Stimulated activated CD4-positive, alpha-beta T cell treated with anti-CD3 and anti-CD28 coated beads, Interleukin-12 subunit alpha, Interleukin-12 subunit beta, amount 100 ng/mL, for 24 hours (primary cell): ENCODE results near the gene IL25.
A peak's percentile ranks its signal among the peaks of the same experiment; 100 is the strongest.
"Not testable (repeated sequence)": the region's sequence is repeated elsewhere in the genome, so short reads cannot be mapped to it uniquely, and the experiment has no call there.

Source experiments
- DNase-seq, 2 experiments: peaks; one replicate each; pipeline ENCODE4 v3.0.0-alpha.2; 2020; ENCODE audit warnings: low read depth in 2 of 2

The IL25 gene

GRCh38 chr14:23375527-23376251 is 3.1 kb downstream of the IL25 start:
- no peak for DNase-seq

DNA sequence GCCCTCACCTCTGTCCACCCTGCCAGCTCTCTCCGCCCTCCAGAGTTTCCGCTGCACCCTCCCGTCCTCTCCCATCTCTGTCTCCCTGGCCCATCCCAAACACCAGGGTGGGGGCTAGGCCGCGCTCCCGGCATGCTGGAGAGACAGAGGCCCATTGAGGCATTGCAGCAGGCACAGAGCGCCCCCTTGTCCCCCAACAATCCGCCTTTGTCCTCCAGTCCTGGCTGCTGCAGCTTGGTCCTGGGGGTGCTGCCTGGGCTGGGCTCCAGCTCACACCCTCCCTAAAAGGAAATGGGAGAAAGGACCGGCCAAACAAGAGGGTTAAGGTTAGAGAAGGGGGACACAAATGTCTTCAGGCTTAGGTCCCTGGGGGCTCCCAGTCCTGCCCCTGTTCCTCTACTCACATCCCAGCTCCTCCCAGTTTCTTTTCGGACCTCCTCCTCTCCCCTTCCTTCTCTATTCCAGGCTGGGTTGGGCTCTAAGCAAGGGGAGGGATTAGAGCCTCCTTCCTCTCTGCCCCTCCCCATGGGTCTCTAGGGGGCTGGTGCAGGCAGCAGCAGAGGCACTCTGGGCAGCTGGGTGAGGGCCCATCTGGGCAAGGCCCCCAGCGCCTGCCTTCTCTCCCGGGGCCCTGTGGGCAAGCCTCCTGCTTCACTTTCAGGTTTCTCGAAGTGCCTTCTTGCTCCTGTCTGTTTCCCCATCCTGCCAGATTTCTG is 4.0 kb downstream of the IL25 start, which contains the start of gene CMTM5:
TSS of gene CMTM5 (plus strand) at position 565 of the 716 bp plus-strand sequence. CDS start 206 bp downstream, outside the sequence.
- DNase-seq = no peak

- DNase-seq = no peak
Measured at GRCh38 chr14:23377198-23377550, 4.6 kb downstream of the IL25 start.

DNA sequence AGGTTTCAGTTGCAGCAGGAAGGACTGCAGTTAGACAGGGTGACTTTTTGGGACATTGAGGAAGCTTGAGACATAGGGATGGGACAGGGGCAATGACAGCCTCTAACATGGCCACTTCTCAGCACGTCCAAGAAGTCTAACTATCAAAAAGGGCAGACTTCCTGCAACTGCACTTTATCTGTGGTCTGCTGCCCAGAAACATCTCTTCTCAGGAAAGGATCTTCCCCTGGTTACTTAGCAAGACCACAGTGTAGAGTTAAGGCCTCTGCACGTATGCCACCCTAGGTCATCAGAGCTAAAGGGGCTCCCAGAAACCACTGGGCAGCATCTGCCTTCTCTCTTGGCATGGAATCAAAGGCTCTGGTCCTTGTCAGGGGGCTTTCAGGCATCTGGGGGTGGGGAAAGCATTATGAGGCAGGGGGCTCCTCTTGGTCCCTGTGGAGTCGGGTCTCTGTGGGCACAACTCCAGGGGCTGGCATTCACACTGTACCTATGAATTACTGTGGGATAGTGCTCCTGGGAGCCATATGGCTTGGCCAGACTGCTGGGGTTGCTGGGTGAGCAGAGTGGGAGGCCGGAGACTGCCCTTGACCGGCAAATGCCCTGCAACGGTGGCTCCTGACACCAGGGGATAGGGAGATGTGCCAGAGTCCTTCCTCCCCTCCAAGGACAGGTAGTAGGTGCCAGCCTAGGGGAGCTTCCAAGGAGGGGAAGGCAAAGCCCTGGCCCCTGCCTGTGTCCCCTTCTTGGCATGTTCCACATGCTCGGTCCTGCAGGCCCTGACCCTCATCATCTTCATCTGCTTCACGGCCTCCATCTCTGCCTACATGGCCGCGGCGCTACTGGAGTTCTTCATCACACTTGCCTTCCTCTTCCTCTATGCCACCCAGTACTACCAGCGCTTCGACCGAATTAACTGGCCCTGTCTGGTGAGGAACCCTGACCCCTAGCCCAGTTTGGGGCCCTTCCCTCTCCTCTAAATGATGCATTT is 5.3 kb downstream of the IL25 start:
- no peak for DNase-seq

- no peak for DNase-seq
Measured at GRCh38 chr14:23378612-23379220, 6.1 kb downstream of the IL25 start.

DNA sequence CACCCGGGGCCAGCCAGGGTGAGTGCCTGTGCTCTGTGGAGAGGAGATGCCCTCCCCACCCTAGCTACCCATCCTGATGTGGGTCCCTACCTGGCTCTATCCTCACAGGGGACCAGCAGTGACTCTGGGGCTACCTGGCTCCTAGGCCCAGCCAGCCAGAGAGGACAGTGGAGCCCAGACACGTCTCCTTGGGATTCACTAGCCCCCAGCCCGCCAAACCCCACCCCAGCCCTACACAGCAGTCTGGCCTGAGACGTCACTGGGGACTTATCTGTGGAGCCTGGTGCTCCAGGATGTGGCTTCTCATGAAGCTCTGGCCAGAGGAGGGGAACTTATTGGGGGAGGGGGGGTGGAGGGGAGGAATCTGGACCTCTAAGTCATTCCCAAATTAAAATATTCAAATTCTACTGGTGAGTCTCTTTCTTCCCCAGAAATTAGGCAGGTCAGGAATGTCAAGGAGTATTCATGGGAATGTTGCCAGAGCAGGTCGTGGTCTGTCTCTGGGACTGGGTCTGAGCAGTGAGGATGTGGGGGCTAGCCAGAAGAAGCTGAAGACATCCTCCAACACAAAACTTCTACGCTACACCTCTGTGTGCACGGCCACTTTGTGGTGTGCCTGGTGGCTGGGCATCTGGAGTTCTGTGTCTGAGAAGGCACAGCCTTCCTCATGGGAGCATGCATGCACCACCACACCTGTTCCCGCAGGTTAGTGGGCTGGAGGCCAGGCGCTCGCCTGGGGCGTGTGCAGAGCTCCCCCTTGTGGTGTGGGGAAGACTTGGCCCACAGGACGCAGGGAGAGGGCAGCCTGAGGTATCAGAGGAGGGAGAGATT is 7.0 kb downstream of the IL25 start:
- DNase-seq = peak; percentile 29 to 48

DNA sequence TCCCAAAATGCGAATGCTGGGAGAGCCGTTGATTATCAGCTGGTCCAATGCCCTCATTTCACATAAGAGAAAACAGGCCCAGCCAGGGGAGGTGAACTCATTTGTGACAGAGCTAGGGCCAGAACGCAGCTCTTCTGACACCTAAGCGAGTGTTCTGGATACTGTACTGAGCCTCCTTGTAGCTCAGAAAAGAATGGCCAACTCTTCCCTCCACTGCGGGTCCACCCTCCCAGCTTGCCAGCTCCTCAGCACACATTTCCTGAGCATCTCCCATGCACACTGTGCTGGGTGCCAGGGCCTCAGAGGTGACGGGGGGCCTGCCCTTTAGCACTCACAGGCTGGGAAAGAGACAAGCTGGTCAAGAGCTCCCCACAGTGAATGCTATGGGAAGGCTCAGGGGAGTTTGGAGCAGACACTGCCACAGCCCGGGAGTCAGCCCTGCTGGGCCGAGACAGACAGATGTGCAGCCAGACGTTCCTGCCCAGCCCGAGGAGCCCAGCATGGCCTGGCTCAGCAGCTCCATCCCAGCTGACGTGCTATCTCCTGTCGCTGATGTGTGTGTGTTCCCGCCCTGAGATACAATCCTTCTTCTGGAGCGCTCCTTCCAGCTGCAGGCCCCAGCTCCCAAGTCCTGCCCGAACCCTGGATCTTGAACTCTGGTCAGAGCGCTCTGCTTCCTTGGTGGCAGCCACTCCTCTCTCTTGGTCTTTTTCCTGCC is 7.7 kb downstream of the IL25 start:
- no peak for DNase-seq

- no peak for DNase-seq
Measured at GRCh38 chr14:23380976-23381375, 8.4 kb downstream of the IL25 start.

GRCh38 chr14:23381871-23382270 is 9.3 kb downstream of the IL25 start:
- DNase-seq = no peak

DNA sequence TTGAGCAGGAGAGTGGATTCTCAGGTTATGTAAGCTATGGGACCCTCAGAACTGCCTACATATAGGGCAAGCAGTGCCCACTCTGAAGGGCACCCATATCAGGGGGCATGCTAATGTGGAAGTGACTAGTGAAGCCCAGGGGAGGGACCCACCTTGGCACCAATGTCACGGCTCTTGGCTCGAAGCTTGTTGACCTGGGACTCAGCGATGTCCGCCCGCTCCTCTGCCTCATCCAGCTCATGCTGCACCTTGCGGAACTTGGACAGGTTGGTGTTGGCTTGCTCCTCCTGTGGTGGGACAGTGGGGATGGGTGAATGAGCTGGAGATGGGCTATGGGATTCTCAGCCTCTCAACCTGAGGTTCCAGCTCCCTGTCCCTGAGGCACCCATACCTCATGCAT is 9.7 kb downstream of the IL25 start:
- DNase-seq = no peak

DNA sequence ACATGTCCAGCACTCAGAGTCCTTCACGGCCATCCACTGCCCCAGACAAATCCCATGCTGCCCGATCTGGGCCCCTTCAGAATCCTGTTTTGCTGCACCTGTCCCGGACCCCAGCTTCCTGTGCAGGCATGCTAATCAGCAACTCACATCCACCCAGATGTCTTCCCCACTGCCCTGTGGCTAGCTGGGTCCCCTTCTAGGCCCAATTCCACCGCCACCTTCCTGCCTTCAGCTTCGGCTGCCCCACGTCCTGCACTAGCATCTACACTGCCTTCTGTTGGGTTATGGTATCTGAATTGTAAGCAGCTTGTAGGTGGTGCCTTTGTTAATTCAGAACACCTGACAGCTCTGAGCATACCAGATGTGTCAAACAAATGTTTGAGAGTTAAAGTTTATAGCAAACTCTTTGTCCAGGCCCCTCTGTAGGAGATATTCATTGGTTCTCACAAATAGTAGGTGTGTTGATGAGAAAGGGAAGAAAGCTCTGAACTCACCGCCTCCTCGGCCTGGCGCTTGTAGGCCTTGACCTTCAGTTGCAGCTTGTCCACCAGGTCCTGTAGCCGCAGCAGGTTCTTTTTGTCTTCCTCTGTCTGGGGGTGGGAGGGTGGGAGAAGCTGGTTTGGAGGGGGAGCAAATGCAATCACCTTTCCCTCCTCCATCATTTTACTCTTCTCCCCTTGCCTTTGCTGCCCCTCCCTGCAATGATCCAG is 10.3 kb downstream of the IL25 start:
- no peak for DNase-seq

- no peak for DNase-seq
Measured at GRCh38 chr14:23384364-23385080, 11.9 kb downstream of the IL25 start.

DNA sequence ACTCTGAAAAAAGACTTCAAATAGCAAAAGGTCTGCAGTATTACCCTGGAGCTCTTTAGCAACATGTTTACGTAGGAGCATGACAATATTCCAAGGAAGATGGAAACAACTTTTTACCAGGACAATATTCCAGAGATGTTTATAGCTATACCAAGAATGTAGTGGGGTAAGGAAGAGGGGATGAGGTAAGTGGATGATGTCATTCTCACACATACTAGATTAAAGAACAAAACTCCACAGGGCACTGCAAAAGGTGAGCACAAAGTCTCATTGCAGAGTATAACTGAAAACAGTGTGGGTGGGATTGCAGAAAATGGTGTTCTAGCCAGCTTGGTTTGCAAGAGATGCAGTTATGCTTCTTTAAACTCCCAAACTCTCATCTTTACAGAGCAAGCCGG is 12.6 kb downstream of the IL25 start:
- no peak for DNase-seq

DNA sequence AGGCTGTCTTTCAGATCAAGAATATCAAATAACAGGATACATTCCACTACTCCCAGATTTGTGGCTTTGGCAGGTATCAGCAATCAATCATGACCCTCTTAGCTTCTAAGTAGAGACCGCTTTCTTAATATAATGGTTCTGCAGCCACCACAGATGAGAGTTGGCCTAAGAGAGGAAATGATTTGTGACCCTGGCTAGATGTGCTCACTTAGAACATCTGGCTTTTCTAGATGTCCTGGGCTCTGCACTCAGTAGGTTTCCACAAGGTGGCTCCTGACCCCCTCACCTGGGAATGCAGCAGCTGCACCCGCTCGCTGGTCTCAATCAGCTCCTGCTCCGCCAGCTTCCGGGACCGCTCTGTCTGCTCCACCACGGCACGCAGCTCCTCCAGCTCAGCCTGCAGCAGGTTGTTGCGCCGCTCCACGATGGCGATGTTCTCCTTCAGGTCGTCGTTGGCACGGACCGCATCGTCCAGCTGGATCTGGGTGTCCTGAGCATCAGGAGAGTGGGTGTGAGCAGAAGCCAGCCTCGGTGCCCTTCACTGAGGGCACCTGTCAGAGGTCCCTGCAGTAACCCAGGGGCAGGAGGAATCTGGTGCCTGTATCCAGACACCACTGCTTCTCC is 13.1 kb downstream of the IL25 start:
- DNase-seq = no peak

DNA sequence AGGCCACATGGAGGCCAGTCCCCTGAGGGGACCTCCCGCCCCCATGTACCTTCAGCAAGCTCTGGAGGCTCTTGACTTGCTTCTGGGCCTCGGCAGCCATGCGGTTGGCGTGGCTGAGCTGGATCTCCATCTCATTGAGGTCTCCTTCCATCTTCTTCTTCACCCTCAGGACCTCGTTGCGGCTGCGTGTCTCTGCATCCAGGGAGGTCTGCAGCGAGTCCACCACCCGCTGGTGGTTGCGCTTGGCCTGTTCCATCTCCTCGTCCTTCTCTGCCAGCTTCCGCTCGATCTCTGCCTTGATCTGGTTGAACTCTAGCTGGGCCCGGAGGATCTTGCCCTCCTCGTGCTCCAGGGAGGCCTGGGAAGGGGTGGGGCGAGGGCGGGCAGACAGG is 13.7 kb downstream of the IL25 start:
- not testable (repeated sequence) for DNase-seq

DNA sequence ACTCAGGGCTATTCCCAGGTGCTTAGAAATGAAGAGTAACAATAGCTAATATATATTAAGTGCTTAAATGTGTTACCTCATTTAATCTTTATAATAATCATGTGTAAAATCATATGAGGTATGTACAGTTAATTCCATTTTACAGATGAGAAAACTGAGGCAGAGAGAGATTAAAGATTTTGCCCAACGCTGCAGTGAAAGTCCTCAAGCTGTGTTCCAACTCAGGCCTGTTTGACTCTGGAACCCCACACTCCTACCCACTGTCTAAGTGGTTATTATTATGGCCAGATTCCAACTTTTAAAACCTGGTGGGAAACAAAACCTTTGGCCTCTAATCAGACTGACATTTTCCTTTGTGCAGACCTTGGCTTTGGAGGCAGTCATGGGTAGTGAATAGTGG is 14.4 kb downstream of the IL25 start:
- no peak for DNase-seq

DNA sequence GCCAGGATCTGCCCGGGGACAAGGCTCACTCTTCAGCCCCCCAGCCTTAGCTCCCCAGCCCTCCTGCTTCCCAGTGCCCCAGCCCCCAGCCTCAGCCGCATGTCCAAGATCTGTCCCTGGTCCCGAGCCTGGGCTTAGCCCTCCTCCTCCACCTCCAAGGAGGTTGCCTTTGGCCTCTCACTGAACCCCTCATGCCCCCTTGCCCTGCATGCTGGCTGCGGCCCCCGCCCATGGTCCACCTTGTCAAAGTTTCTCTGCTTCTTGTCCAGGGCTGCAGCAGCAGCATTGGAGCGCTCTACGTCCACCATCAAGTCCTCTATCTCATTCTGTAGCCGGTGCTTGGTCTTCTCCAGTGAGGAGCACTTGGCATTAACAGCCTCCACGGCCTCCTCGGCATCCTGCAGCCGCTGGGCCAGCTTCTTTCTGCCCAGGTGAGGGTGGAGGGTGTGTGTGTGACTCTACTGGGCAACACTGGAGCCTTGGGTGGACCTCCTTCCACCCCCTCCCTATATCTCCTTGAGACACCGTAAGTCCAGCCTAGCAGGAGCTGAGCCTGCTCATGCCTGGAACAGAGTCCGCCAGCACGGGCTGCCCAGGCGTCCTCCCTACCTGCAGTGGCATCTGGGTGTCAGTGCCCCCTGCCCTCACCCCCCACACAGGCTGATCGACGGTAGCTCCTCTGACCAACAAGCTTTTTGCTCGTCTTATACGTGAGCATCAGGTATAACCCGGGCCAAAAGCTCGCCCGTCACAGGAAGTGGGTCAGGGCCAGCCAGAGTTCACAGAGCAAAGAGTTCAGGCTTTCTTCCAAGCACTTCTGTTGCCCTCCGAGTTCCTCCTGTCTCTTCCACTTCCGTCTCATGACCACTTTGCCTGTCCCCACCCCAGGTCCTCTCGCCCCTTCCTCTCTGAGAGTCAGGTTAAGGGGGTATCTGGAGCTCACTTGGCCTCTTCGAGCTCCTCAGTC is 15.6 kb downstream of the IL25 start:
- no peak for DNase-seq
